Smooth muscle cell (in vitro differentiated cells): ENCODE data around the gene C10orf71. TPM values are rescaled to one million over a fixed set of nuclear protein-coding genes. Genes with fewer than 3 reads are reported as not detected.

Experiments
- DNase-seq: peaks from one replicate; lab custom pipeline; 2025; ENCODE audit not compliant: unreplicated experiment; lab: John Stamatoyannopoulos, UW
- H2AFZ ChIP-seq: fragments of 200-600 bp; sonication (generic); 2 replicates; pipeline ENCODE4 v1.6.0; 2016; ENCODE audit warnings: antibody characterized with exemption, low read depth, mild to moderate bottlenecking
- H3F3A ChIP-seq: fragments of 200-600 bp; sonication (generic); 2 replicates; pipeline ENCODE4 v1.6.0; 2017; ENCODE audit warnings: antibody characterized with exemption, low read depth
- H3K27ac ChIP-seq: fragments of 200-600 bp; sonication (generic); 2 replicates; pipeline ENCODE4 v1.5.1; 2016; ENCODE audit warnings: low read depth, mild to moderate bottlenecking
- H3K27me3 ChIP-seq: fragments of 200-600 bp; sonication (generic); 2 replicates; pipeline ENCODE4 v1.6.1; 2016; ENCODE audit warnings: low read depth, mild to moderate bottlenecking
- H3K36me3 ChIP-seq: fragments of 200-600 bp; sonication (generic); 2 replicates; pipeline ENCODE4 v1.5.1; 2016; ENCODE audit warnings: low read depth
- H3K4me1 ChIP-seq: fragments of 200-600 bp; sonication (generic); 2 replicates; pipeline ENCODE4 v1.5.1; 2016; ENCODE audit warnings: low read depth
- H3K4me2 ChIP-seq: fragments of 200-600 bp; sonication (generic); 2 replicates; pipeline ENCODE4 v1.6.0; 2016; ENCODE audit warnings: mild to moderate bottlenecking
- H3K4me3 ChIP-seq: fragments of 200-600 bp; sonication (generic); 2 replicates; pipeline ENCODE4 v1.5.1; 2016; ENCODE audit warnings: mild to moderate bottlenecking
- H3K79me2 ChIP-seq: fragments of 200-600 bp; sonication (generic); 2 replicates; pipeline ENCODE4 v1.6.0; 2016; ENCODE audit warnings: low read depth, mild to moderate bottlenecking
- H3K9ac ChIP-seq: fragments of 200-600 bp; sonication (generic); 2 replicates; pipeline ENCODE4 v1.6.0; 2016; ENCODE audit warnings: low read depth
- H3K9me3 ChIP-seq: fragments of 200-600 bp; sonication (generic); replicated peaks from 2 replicates; pipeline ENCODE4 v1.5.1; 2016; ENCODE audit warnings: low read depth
- H4K20me1 ChIP-seq: fragments of 200-600 bp; sonication (generic); 2 replicates; pipeline ENCODE4 v1.6.0; 2016; ENCODE audit warnings: low read depth
- WGBS: methylation state at CpG from one replicate; pipeline ENCODE4 v1.1.7; 2016; ENCODE audit warnings: low lambda C conversion rate; 5-methylcytosine and 5-hydroxymethylcytosine counted together
- polyA plus RNA-seq: library from polyadenylated mRNA; unstranded; fragments of >200 nt; fragmentation: Nextera tagmentation; extraction: Ambion mirVana; gene quantifications from 2 replicates; pipeline ENCODE4 v1.2.1, GENCODE V29; 2016
- total RNA-seq: library from RNA; depleted of rRNA; stranded (reverse); fragments of >200 nt; gene quantifications from 2 replicates; pipeline ENCODE4 v1.2.3, GENCODE V29; 2014
- TF ChIP-seq, protein P1 (sequence below): fragments of 200-600 bp; sonication (generic); IDR thresholded peaks from 2 replicates; pipeline ENCODE4 v1.5.1; 2017; ENCODE audit warnings: borderline replicate concordance, mild to moderate bottlenecking, antibody characterized with exemption; ENCODE audit not compliant: insufficient read depth, poor library complexity, severe bottlenecking

C10orf71 gene
- total and polyA plus RNA-seq, 2 experiments from 2014 or later: not detected

DNA sequence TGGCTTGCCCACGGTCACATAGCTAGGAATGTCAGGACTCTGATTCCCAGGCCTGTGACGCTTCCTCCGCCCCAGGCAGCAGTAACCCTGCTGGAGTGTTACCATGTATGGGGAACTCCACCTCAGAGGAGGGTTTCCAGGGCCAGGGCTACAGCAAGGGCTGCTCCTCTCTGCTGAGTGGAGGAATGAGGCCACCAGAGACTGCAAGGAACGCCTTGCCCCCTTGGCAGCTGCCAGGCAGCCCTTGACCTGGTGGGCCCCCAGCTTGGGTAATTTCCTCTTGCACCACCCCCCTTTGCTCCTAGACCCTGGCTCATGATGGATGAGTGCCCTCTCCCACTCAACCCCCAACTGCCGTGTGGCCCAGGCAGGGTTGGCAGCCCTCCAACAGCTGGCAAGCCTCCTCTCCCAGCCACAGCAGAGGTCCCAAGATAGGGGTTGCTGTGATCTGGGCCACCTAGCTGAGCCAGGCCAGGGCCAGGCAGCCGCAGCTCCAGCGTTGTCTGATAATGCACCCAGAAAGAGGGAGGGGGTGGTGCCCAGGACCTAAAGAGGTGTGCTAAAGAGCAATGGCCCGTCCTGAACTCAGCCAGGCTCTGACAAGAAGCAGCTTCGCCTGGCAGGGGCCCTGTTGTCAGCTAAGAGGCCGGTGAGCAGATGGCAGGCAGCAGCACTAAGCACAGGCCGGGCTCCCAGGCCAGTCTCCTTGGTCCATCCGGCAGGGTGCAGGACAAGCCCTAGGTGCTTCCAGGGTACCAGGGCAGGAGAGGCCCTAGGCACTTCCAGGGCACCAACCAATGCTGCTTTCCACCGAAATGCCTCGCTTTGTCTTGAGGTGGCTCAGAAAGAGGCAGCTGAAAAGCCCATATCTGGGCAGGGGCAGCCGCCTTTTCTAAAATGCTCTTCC lies 61.6 kb downstream of the C10orf71 start:
- Histone ChIP-seq H3K27me3 (no peaks in the 10 kb centered on the region), H3K27ac (no peak overlapping the region), H3K36me3 (no peaks in the 10 kb centered on the region), H3K4me3 (no peak overlapping the region), H4K20me1 (no peaks in the 10 kb centered on the region), H3K9me3 (no peaks in the 10 kb centered on the region), H3K79me2 (no peaks in the 10 kb centered on the region), H3K4me1 (no peaks in the 10 kb centered on the region), H3K9ac (no peak overlapping the region), H2AFZ (no peak overlapping the region), H3F3A (no peaks in the 10 kb centered on the region), H3K4me2 (no peak overlapping the region)
- TF ChIP-seq, protein P1, sequence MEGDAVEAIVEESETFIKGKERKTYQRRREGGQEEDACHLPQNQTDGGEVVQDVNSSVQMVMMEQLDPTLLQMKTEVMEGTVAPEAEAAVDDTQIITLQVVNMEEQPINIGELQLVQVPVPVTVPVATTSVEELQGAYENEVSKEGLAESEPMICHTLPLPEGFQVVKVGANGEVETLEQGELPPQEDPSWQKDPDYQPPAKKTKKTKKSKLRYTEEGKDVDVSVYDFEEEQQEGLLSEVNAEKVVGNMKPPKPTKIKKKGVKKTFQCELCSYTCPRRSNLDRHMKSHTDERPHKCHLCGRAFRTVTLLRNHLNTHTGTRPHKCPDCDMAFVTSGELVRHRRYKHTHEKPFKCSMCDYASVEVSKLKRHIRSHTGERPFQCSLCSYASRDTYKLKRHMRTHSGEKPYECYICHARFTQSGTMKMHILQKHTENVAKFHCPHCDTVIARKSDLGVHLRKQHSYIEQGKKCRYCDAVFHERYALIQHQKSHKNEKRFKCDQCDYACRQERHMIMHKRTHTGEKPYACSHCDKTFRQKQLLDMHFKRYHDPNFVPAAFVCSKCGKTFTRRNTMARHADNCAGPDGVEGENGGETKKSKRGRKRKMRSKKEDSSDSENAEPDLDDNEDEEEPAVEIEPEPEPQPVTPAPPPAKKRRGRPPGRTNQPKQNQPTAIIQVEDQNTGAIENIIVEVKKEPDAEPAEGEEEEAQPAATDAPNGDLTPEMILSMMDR: no peak
- 71% methylated on average over 15 of the region's 15 CpGs for WGBS
- DNase-seq: no peak

DNA sequence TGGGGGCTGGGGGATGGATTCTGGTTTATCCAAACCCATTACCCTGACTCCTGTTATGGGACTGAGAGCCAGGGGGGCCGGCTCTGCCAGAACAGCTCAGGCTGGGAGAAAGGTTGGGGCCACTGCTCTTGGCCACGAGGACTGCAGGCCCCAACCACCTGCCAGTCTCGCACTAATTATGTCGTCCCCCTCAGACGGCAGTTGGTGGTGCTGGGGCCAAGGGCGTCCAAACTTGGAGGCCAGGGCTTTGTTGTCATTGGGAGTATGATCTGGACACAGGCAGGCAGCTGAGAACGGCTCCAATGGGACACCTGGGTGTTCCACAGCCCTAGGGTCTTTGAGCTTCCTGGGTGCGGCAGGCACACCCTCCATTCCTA lies 62.2 kb downstream of the C10orf71 start:
- Histone ChIP-seq H3K4me2 (no peak overlapping the region), H3K4me3 (no peak overlapping the region), H3K27ac (no peak overlapping the region), H4K20me1 (no peaks in the 10 kb centered on the region), H3K9ac (no peak overlapping the region), H3K4me1 (no peaks in the 10 kb centered on the region), H3K36me3 (no peaks in the 10 kb centered on the region), H3K27me3 (no peaks in the 10 kb centered on the region), H3K9me3 (no peaks in the 10 kb centered on the region), H3K79me2 (no peaks in the 10 kb centered on the region), H3F3A (no peaks in the 10 kb centered on the region), H2AFZ (no peak overlapping the region)
- WGBS: 88% methylated on average over 8 of the region's 8 CpGs
- no peak for DNase-seq
- TF ChIP-seq, protein P1: no peak

DNA sequence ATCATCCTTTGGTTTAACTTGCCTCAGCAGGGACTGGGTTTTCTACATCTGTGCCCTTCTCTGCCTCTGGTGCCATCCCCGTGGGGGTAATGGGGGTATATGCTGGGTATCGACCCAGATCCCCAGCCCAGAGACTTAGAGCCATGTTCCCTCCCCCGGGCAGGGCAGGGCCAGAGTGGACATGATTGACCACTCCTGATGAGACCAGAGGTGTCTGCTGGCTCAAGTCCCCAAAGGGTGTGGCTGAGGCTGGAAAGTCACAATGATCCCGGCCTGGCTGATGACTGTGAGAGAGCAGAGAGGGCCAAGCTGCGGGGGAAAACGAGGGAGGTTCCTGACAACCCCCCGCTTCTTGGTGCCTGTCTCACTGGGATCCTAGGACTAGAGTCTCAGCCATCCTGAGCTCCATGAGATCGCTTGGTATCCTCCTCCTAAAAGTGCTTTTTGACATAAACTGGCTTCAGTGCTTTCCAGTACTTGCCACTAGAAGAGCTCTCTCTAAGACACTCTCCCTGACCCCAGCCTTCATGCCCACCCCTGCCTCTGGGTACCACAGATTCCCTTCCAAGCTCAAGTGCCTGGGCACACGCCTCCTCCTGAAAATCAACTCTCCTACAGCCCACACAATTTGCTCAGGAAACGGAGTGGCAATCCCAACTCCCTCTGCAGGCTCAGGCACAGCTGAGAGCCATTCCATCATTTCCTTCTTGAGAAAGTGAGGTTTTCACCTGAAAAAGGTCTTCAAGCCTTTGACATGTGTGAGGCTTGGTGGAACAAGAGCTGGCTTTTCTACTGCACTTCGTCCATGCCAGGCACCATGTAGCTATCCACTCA lies 63.0 kb downstream of the C10orf71 start:
- H2AFZ ChIP-seq: no peak overlapping the region
- no peak overlapping the region for H3K27ac ChIP-seq
- H4K20me1 ChIP-seq: no peaks in the 10 kb centered on the region
- whole genome bisulfite sequencing: 90% methylated on average over 11 of the region's 11 CpGs
- H3K4me3 ChIP-seq: no peak overlapping the region
- no peaks in the 10 kb centered on the region for H3K27me3 ChIP-seq
- H3K79me2 ChIP-seq: no peaks in the 10 kb centered on the region
- no peaks in the 10 kb centered on the region for H3K4me1 ChIP-seq
- DNase-seq: no peak
- no peak overlapping the region for H3K9ac ChIP-seq
- H3K4me2 ChIP-seq: no peak overlapping the region
- TF ChIP-seq, protein P1: no peak
- H3K36me3 ChIP-seq: no peaks in the 10 kb centered on the region
- no peaks in the 10 kb centered on the region for H3F3A ChIP-seq
- H3K9me3 ChIP-seq: no peaks in the 10 kb centered on the region
